ENCODE measurements around the gene AOPEP. TPM values are rescaled to one million over a fixed set of nuclear protein-coding genes. Genes with fewer than 3 reads are reported as not detected.

AOPEP gene
- total and polyA plus RNA-seq, 2 of the 13 experiments (the other 11 are each of a cell fraction or from before 2014, with no cell fraction given): 22.2 to 41.6 TPM

DNA sequence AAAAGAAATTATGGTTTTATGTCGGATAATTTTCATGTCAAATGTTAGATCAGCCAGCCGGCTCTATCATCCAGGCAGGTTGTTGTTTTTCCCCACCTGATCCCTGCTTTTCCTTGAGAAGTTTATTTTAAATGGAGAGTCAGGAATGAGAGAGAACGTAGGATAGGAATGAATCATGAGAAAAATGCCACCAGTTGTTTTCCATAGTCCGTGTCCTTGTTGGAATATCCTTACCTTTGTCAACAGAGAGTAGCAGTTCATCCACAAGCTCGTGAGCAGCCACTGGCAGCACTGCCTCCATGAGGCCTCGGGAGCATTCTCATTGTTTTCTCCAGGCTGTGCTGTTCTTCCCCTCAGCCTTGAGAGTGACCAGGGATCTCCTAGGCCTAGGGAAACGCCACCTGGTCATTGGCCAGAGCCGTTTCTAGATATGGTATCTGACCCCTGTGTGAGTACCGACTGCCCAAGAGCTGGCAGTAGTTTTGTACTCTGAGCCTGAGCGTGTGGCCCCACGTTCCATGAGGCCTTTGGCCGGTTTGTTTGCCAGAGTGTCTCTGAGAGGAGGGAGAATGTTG is 297.7 kb downstream of the AOPEP start (continued):
- no peak for TF ChIP-seq SYNCRIP (IDR thresholded peaks at IDR 0.05; ENCODE audit: insufficient read depth, low read depth, low read length)
- no peak for TF ChIP-seq ZNF703 (CRISPR knock-in tag; IDR thresholded peaks at IDR 0.05; ENCODE audit: borderline replicate concordance)
- TF ChIP-seq PTBP1 (IDR thresholded peaks at IDR 0.05; ENCODE audit: low read depth, low read length, poor library complexity, severe bottlenecking): no peak
- TF ChIP-seq, protein P1, sequence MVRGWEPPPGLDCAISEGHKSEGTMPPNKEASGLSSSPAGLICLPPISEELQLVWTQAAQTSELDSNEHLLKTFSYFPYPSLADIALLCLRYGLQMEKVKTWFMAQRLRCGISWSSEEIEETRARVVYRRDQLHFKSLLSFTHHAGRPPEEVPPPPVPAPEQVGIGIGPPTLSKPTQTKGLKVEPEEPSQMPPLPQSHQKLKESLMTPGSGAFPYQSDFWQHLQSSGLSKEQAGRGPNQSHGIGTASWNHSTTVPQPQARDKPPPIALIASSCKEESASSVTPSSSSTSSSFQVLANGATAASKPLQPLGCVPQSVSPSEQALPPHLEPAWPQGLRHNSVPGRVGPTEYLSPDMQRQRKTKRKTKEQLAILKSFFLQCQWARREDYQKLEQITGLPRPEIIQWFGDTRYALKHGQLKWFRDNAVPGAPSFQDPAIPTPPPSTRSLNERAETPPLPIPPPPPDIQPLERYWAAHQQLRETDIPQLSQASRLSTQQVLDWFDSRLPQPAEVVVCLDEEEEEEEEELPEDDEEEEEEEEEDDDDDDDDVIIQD (CRISPR knock-in tag; IDR thresholded peaks at IDR 0.05; ENCODE audit: low read depth): peak; percentile 68; the same call in 1 of the 2 replicates
- TF ChIP-seq MAFK (conservative IDR thresholded peaks at IDR 0.05 in 1 of 2, IDR thresholded peaks at IDR 0.05 in 1 of 2; ENCODE audit: low read length in 2 of 2): no peak
- no peak for TF ChIP-seq ZNF75D (CRISPR knock-in tag; IDR thresholded peaks at IDR 0.05; ENCODE audit: borderline replicate concordance)
- no peak for TF ChIP-seq ZNF556 (CRISPR knock-in tag; IDR thresholded peaks at IDR 0.05; ENCODE audit: borderline replicate concordance)
- no peak for TF ChIP-seq SP140L (CRISPR knock-in tag; IDR thresholded peaks at IDR 0.05; ENCODE audit: borderline replicate concordance)
- TF ChIP-seq, protein P2, sequence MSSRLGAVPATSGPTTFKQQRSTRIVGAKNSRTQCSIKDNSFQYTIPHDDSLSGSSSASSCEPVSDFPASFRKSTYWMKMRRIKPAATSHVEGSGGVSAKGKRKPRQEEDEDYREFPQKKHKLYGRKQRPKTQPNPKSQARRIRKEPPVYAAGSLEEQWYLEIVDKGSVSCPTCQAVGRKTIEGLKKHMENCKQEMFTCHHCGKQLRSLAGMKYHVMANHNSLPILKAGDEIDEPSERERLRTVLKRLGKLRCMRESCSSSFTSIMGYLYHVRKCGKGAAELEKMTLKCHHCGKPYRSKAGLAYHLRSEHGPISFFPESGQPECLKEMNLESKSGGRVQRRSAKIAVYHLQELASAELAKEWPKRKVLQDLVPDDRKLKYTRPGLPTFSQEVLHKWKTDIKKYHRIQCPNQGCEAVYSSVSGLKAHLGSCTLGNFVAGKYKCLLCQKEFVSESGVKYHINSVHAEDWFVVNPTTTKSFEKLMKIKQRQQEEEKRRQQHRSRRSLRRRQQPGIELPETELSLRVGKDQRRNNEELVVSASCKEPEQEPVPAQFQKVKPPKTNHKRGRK (CRISPR knock-in tag; IDR thresholded peaks at IDR 0.05): no peak
- TF ChIP-seq, protein P3, sequence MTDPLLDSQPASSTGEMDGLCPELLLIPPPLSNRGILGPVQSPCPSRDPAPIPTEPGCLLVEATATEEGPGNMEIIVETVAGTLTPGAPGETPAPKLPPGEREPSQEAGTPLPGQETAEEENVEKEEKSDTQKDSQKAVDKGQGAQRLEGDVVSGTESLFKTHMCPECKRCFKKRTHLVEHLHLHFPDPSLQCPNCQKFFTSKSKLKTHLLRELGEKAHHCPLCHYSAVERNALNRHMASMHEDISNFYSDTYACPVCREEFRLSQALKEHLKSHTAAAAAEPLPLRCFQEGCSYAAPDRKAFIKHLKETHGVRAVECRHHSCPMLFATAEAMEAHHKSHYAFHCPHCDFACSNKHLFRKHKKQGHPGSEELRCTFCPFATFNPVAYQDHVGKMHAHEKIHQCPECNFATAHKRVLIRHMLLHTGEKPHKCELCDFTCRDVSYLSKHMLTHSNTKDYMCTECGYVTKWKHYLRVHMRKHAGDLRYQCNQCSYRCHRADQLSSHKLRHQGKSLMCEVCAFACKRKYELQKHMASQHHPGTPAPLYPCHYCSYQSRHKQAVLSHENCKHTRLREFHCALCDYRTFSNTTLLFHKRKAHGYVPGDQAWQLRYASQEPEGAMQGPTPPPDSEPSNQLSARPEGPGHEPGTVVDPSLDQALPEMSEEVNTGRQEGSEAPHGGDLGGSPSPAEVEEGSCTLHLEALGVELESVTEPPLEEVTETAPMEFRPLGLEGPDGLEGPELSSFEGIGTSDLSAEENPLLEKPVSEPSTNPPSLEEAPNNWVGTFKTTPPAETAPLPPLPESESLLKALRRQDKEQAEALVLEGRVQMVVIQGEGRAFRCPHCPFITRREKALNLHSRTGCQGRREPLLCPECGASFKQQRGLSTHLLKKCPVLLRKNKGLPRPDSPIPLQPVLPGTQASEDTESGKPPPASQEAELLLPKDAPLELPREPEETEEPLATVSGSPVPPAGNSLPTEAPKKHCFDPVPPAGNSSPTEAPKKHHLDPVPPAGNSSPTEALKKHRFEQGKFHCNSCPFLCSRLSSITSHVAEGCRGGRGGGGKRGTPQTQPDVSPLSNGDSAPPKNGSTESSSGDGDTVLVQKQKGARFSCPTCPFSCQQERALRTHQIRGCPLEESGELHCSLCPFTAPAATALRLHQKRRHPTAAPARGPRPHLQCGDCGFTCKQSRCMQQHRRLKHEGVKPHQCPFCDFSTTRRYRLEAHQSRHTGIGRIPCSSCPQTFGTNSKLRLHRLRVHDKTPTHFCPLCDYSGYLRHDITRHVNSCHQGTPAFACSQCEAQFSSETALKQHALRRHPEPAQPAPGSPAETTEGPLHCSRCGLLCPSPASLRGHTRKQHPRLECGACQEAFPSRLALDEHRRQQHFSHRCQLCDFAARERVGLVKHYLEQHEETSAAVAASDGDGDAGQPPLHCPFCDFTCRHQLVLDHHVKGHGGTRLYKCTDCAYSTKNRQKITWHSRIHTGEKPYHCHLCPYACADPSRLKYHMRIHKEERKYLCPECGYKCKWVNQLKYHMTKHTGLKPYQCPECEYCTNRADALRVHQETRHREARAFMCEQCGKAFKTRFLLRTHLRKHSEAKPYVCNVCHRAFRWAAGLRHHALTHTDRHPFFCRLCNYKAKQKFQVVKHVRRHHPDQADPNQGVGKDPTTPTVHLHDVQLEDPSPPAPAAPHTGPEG (CRISPR knock-in tag; IDR thresholded peaks at IDR 0.05): no peak
- TF ChIP-seq, protein P4, sequence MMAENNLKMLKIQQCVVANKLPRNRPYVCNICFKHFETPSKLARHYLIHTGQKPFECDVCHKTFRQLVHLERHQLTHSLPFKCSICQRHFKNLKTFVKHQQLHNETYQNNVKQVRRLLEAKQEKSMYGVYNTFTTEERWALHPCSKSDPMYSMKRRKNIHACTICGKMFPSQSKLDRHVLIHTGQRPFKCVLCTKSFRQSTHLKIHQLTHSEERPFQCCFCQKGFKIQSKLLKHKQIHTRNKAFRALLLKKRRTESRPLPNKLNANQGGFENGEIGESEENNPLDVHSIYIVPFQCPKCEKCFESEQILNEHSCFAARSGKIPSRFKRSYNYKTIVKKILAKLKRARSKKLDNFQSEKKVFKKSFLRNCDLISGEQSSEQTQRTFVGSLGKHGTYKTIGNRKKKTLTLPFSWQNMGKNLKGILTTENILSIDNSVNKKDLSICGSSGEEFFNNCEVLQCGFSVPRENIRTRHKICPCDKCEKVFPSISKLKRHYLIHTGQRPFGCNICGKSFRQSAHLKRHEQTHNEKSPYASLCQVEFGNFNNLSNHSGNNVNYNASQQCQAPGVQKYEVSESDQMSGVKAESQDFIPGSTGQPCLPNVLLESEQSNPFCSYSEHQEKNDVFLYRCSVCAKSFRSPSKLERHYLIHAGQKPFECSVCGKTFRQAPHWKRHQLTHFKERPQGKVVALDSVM (CRISPR knock-in tag; IDR thresholded peaks at IDR 0.05): no peak
- no peak for TF ChIP-seq ZNF274 (CRISPR knock-in tag; IDR thresholded peaks at IDR 0.05)
- TF ChIP-seq NFATC3 (CRISPR knock-in tag; IDR thresholded peaks at IDR 0.05): no peak
- TF ChIP-seq, protein P5, sequence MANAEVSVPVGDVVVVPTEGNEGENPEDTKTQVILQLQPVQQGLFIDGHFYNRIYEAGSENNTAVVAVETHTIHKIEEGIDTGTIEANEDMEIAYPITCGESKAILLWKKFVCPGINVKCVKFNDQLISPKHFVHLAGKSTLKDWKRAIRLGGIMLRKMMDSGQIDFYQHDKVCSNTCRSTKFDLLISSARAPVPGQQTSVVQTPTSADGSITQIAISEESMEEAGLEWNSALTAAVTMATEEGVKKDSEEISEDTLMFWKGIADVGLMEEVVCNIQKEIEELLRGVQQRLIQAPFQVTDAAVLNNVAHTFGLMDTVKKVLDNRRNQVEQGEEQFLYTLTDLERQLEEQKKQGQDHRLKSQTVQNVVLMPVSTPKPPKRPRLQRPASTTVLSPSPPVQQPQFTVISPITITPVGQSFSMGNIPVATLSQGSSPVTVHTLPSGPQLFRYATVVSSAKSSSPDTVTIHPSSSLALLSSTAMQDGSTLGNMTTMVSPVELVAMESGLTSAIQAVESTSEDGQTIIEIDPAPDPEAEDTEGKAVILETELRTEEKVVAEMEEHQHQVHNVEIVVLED (CRISPR knock-in tag; IDR thresholded peaks at IDR 0.05; ENCODE audit: borderline replicate concordance): no peak
- TF ChIP-seq TOE1 (CRISPR knock-in tag; IDR thresholded peaks at IDR 0.05): no peak
